ENCODE results near the gene GPR42.

GPR42 gene

GRCh38 chr19:35389192-35389861, 18.5 kb downstream of the GPR42 start:
- no peak for DNase-seq (ENCODE audit: extremely low spot score)
- ChIA-PET POLR2A (interaction anchor here (0.6 kb wide), 1 partner anchor 66 kb away, joined by 3 read pairs; no protein-coding TSS in a partner anchor), CTCF (interaction anchor here (1.1 to 1.4 kb wide), 2 partner anchors 36 to 79 kb away, joined by 3 to 4 read pairs; no protein-coding TSS in a partner anchor)
- no peak for TF ChIP-seq CTCF (IDR thresholded peaks at IDR 0.05; ENCODE audit: control extremely low read depth, extremely low read depth, low read depth, missing control alignments)

- no peak for TF ChIP-seq CTCF (IDR thresholded peaks at IDR 0.05; ENCODE audit: control extremely low read depth, extremely low read depth, low read depth, missing control alignments)
- no peak for DNase-seq (ENCODE audit: extremely low spot score)
- POLR2A ChIA-PET: no interaction called here
- CTCF ChIA-PET: no interaction called here
Observed at GRCh38 chr19:35392742-35393715, 22.2 kb downstream of the GPR42 start.

- DNase-seq (ENCODE audit: extremely low spot score): no peak
- ChIA-PET CTCF (interaction anchor here (1.8 kb wide), 1 partner anchor 42 kb away, joined by 4 read pairs; no protein-coding TSS in a partner anchor), POLR2A (no interaction called here)
- no peak for TF ChIP-seq CTCF (IDR thresholded peaks at IDR 0.05; ENCODE audit: control extremely low read depth, extremely low read depth, low read depth, missing control alignments)
Observed at GRCh38 chr19:35395382-35396199, 24.7 kb downstream of the GPR42 start.

- DNase-seq (ENCODE audit: extremely low spot score): no peak
- POLR2A ChIA-PET: no interaction called here
- CTCF ChIA-PET: interaction anchor here (0.9 to 1.8 kb wide), 4 partner anchors 32 to 107 kb away, joined by 3 to 4 read pairs (median 4); no protein-coding TSS in a partner anchor
- TF ChIP-seq CTCF (IDR thresholded peaks at IDR 0.05; ENCODE audit: control extremely low read depth, extremely low read depth, low read depth, missing control alignments): no peak
Observed at GRCh38 chr19:35396240-35396885, 25.5 kb downstream of the GPR42 start.

- ChIA-PET CTCF (interaction anchor here (0.9 to 1.8 kb wide), 5 partner anchors 22 to 107 kb away, joined by 3 to 5 read pairs (median 4); no protein-coding TSS in a partner anchor), POLR2A (no interaction called here)
- no peak for TF ChIP-seq CTCF (IDR thresholded peaks at IDR 0.05; ENCODE audit: control extremely low read depth, extremely low read depth, low read depth, missing control alignments)
- no peak for DNase-seq (ENCODE audit: extremely low spot score)
Observed at GRCh38 chr19:35397064-35397463, 26.2 kb downstream of the GPR42 start.
